Astrocyte (in vitro differentiated cells and primary cell): Measurements from ENCODE around the gene DDOST. TPM values are rescaled to one million over a fixed set of nuclear protein-coding genes. Genes with fewer than 3 reads are reported as not detected.
A peak's percentile ranks its signal among the peaks of the same experiment; 100 is the strongest.

Experiments used
- DNase-seq: peaks from one replicate; pipeline ENCODE4 v3.0.0-alpha.2; 2010; ENCODE audit warnings: low read depth
- FAIRE-seq: peaks from 2 replicates; lab custom pipeline; 2011; peaks lifted over from hg19 to GRCh38; lab: Jason Lieb, UNC
- H2AFZ ChIP-seq: 2 replicates; pipeline ENCODE4 v1.6.0; 2012; ENCODE audit warnings: low read depth, low read length, inconsistent platforms
- H3K27ac ChIP-seq: 2 replicates; pipeline ENCODE4 v1.5.1; 2011; ENCODE audit warnings: low read depth, low read length, inconsistent platforms
- H3K27me3 ChIP-seq: 2 replicates; pipeline ENCODE4 v1.6.0; 2011; ENCODE audit warnings: low read length, inconsistent platforms; ENCODE audit not compliant: insufficient read depth
- H3K36me3 ChIP-seq: 2 replicates; pipeline ENCODE4 v1.5.1; 2011; ENCODE audit warnings: low read length, inconsistent platforms; ENCODE audit not compliant: insufficient read depth
- H3K4me1 ChIP-seq: 2 replicates; pipeline ENCODE4 v1.5.1; 2011; ENCODE audit warnings: low read length, inconsistent platforms; ENCODE audit not compliant: insufficient read depth
- H3K4me2 ChIP-seq: 2 replicates; pipeline ENCODE4 v1.6.0; 2012; ENCODE audit warnings: low read length, inconsistent platforms
- H3K4me3 ChIP-seq: 2 replicates; pipeline ENCODE4 v1.5.1; 2011; ENCODE audit warnings: low read depth, mild to moderate bottlenecking, low read length, inconsistent platforms; ENCODE audit not compliant: insufficient read depth
- H3K79me2 ChIP-seq: 2 replicates; pipeline ENCODE4 v1.6.0; 2012; ENCODE audit warnings: mild to moderate bottlenecking, low read length, inconsistent platforms; ENCODE audit not compliant: insufficient read depth
- H3K9ac ChIP-seq: 2 replicates; pipeline ENCODE4 v1.6.0; 2012; ENCODE audit warnings: mild to moderate bottlenecking, low read length, inconsistent platforms
- H3K9me3 ChIP-seq: 2 replicates; pipeline ENCODE4 v1.5.1; 2012; ENCODE audit warnings: low read depth, mild to moderate bottlenecking, low read length, inconsistent platforms; ENCODE audit not compliant: insufficient read depth
- H4K20me1 ChIP-seq: 2 replicates; pipeline ENCODE4 v1.6.0; 2012; ENCODE audit warnings: low read length, inconsistent platforms; ENCODE audit not compliant: insufficient read depth
- H3K27ac Mint-ChIP-seq: one replicate; pipeline ENCODE4 v1.8.0; 2021; ENCODE audit warnings: mild to moderate bottlenecking, mixed read lengths; ENCODE audit not compliant: unreplicated experiment
- H3K27me3 Mint-ChIP-seq: one replicate; pipeline ENCODE4 v1.8.0; 2021; ENCODE audit warnings: low read depth, mixed read lengths; ENCODE audit not compliant: unreplicated experiment
- H3K36me3 Mint-ChIP-seq: one replicate; pipeline ENCODE4 v1.8.0; 2021; ENCODE audit warnings: low read depth, mixed read lengths; ENCODE audit not compliant: unreplicated experiment
- H3K4me1 Mint-ChIP-seq: one replicate; pipeline ENCODE4 v1.8.0; 2021; ENCODE audit warnings: low read depth, mixed read lengths; ENCODE audit not compliant: unreplicated experiment
- H3K4me3 Mint-ChIP-seq: one replicate; pipeline ENCODE4 v1.8.0; 2021; ENCODE audit warnings: mild to moderate bottlenecking, moderate library complexity, mixed read lengths; ENCODE audit not compliant: unreplicated experiment
- H3K9me3 Mint-ChIP-seq: one replicate; pipeline ENCODE4 v1.8.0; 2021; ENCODE audit warnings: mild to moderate bottlenecking, mixed read lengths; ENCODE audit not compliant: unreplicated experiment
- EZH2 ChIP-seq: IDR thresholded peaks from 2 replicates; pipeline ENCODE4 v1.6.1; 2012; ENCODE audit warnings: mild to moderate bottlenecking, low read length, inconsistent platforms; ENCODE audit not compliant: insufficient read depth
- total RNA-seq: library from RNA; stranded (reverse); gene quantifications from 2 replicates; pipeline ENCODE4 v1.2.1, GENCODE V29; 2021
- TF ChIP-seq, protein P1 (sequence below): IDR thresholded peaks from 2 replicates; pipeline ENCODE4 v1.5.1; 2011; ENCODE audit warnings: low read depth, mild to moderate bottlenecking, inconsistent platforms, low read length, moderate library complexity; ENCODE audit not compliant: insufficient read depth

DDOST gene
- total RNA-seq, 1 donor from 2014 or later: 327 TPM

GRCh38 chr1:20663365-20663764 is 2.2 kb upstream of the DDOST start:
- Histone ChIP-seq H3K27ac (no peak overlapping the region), H3K4me1 (peaks cover 13% of the 10 kb centered on the region), H3K4me2 (no peak overlapping the region), H4K20me1 (peaks cover 21% of the 10 kb centered on the region), H3K36me3 (peaks cover 5% of the 10 kb centered on the region), H3K9ac (no peak overlapping the region), H2AFZ (no peak overlapping the region), H3K9me3 (no peaks in the 10 kb centered on the region), H3K4me3 (no peak overlapping the region), H3K79me2 (peaks cover 29% of the 10 kb centered on the region), H3K27me3 (no peaks in the 10 kb centered on the region)
- DNase-seq (no peak), FAIRE-seq (no peak)
- H3K9me3 Mint-ChIP-seq: no peaks in the 10 kb centered on the region
- H3K36me3 Mint-ChIP-seq: peaks cover 1% of the 10 kb centered on the region
- H3K27ac Mint-ChIP-seq: no peak overlapping the region
- H3K4me1 Mint-ChIP-seq: peaks cover 1% of the 10 kb centered on the region
- no peaks in the 10 kb centered on the region for H3K27me3 Mint-ChIP-seq
- TF ChIP-seq EZH2: no peak
- TF ChIP-seq, protein P1, sequence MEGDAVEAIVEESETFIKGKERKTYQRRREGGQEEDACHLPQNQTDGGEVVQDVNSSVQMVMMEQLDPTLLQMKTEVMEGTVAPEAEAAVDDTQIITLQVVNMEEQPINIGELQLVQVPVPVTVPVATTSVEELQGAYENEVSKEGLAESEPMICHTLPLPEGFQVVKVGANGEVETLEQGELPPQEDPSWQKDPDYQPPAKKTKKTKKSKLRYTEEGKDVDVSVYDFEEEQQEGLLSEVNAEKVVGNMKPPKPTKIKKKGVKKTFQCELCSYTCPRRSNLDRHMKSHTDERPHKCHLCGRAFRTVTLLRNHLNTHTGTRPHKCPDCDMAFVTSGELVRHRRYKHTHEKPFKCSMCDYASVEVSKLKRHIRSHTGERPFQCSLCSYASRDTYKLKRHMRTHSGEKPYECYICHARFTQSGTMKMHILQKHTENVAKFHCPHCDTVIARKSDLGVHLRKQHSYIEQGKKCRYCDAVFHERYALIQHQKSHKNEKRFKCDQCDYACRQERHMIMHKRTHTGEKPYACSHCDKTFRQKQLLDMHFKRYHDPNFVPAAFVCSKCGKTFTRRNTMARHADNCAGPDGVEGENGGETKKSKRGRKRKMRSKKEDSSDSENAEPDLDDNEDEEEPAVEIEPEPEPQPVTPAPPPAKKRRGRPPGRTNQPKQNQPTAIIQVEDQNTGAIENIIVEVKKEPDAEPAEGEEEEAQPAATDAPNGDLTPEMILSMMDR: no peak
- peak overlapping the region; percentile 92 for H3K4me3 Mint-ChIP-seq

DNA sequence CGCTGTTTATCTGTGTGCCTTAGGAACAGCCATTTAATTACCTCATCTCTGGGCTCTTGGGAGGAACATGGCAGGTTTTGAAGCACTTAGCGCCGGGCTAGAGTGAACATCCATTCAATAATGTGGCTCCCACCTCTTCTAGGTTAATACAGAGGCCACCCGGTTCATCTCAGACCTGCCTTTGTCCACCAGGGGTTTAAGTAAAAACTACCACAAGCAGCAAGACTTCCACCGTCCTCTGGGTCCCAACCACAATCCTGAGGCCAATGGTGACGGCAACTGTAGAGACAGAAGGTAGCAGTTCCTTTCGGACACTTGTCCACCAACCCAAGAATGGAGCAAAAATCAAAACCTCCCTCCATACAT is 924 bp upstream of the DDOST start:
- Histone ChIP-seq H3K9ac (peak overlapping the region; percentile 89), H3K27me3 (no peaks in the 10 kb centered on the region), H2AFZ (peak overlapping the region; percentile 86), H3K9me3 (no peaks in the 10 kb centered on the region), H3K4me3 (peak overlapping the region; percentile 92), H3K4me1 (peaks cover 13% of the 10 kb centered on the region), H3K4me2 (peak overlapping the region; percentile 99), H3K36me3 (peaks cover 5% of the 10 kb centered on the region), H4K20me1 (peaks cover 33% of the 10 kb centered on the region), H3K27ac (peak overlapping the region; percentile 73), H3K79me2 (peaks cover 42% of the 10 kb centered on the region)
- Mint-ChIP-seq H3K27me3 (no peaks in the 10 kb centered on the region), H3K4me3 (peak overlapping the region; percentile 92), H3K36me3 (peaks cover 1% of the 10 kb centered on the region), H3K27ac (peak overlapping the region; percentile 91), H3K9me3 (no peaks in the 10 kb centered on the region), H3K4me1 (peaks cover 1% of the 10 kb centered on the region)
- FAIRE-seq: no peak
- TF ChIP-seq EZH2: no peak
- TF ChIP-seq, protein P1: no peak
- DNase-seq: no peak

GRCh38 chr1:20660847-20661206 is 342 bp downstream of the DDOST start:
- Mint-ChIP-seq H3K36me3 (peaks cover 7% of the 10 kb centered on the region), H3K9me3 (no peaks in the 10 kb centered on the region)
- FAIRE-seq: no peak

More at GRCh38 chr1:20660847-20661206, 342 bp downstream of the DDOST start:
- H3K27ac Mint-ChIP-seq: peak overlapping the region; percentile 91
- TF ChIP-seq EZH2: no peak
- TF ChIP-seq, protein P1: no peak
- peaks cover 54% of the 10 kb centered on the region for H3K79me2 ChIP-seq
- peak overlapping the region; percentile 92 for H3K4me3 ChIP-seq
- H3K27me3 ChIP-seq: no peaks in the 10 kb centered on the region
- peak overlapping the region; percentile 93 for H3K9ac ChIP-seq
- no peaks in the 10 kb centered on the region for H3K9me3 ChIP-seq
- H3K4me3 Mint-ChIP-seq: peak overlapping the region; percentile 92
- peaks cover 13% of the 10 kb centered on the region for H3K4me1 ChIP-seq
- H3K27me3 Mint-ChIP-seq: no peaks in the 10 kb centered on the region
- H3K36me3 ChIP-seq: peaks cover 13% of the 10 kb centered on the region
- peaks cover 1% of the 10 kb centered on the region for H3K4me1 Mint-ChIP-seq
- peak overlapping the region; percentile 54 for H3K27ac ChIP-seq
- H2AFZ ChIP-seq: peak overlapping the region; percentile 81
- no peak for DNase-seq
- peaks cover 46% of the 10 kb centered on the region for H4K20me1 ChIP-seq
- H3K4me2 ChIP-seq: peak overlapping the region; percentile 99
